ENCODE measurements around the gene EFCAB6. TPM values are rescaled to one million over a fixed set of nuclear protein-coding genes. Genes with fewer than 3 reads are reported as not detected.

EFCAB6 gene
- total and polyA plus RNA-seq, 10 of the 15 experiments (the other 5 are each of a cell fraction or from before 2014, with no cell fraction given) = 0.05 to 0.42 (median 0.19) TPM

GRCh38 chr22:43667656-43668055 is 144.4 kb downstream of the EFCAB6 start (continued):
- TF ChIP-seq ZBTB4 (CRISPR knock-in tag; IDR thresholded peaks at IDR 0.05) (no peak), HCFC1 (IDR thresholded peaks at IDR 0.05; ENCODE audit: low read length) (no peak), NR2F1 (conservative IDR thresholded peaks at IDR 0.05) (no peak), RELA (IDR thresholded peaks at IDR 0.05; ENCODE audit: borderline replicate concordance, partially characterized antibody) (no peak)

GRCh38 chr22:43666457-43666856 is 145.6 kb downstream of the EFCAB6 start:
- intact Hi-C loops (cut with micrococcal nuclease; ENCODE audit: unreplicated experiment) = no loop called here
- 14% methylated on average over 5 of the region's 5 CpGs for WGBS (ENCODE audit: insufficient coverage, insufficient replicate concordance, low lambda C conversion rate, missing lambda C conversion rate)
- H3K79me2 ChIP-seq (ENCODE audit: control insufficient read depth, insufficient read depth, low read length) = no peaks in the 10 kb centered on the region
- RAD21 ChIA-PET (ENCODE audit: unreplicated experiment) = no interaction called here
- H3K9me3 ChIP-seq (replicated peaks; ENCODE audit: control insufficient read depth, insufficient read depth, low read length) = no peaks in the 10 kb centered on the region
- DNase-seq (ENCODE audit: low read depth, low spot score) = no peak
- no peak overlapping the region for H3K9ac ChIP-seq (ENCODE audit: control insufficient read depth, insufficient read depth, low read length)
- no peaks in the 10 kb centered on the region for H3K4me1 ChIP-seq (ENCODE audit: control insufficient read depth, insufficient read depth, low read length)
- BruUV-seq (replicated peaks) = no TSS peak
- no peak for FAIRE-seq
- no peak overlapping the region for H3K27ac ChIP-seq (ENCODE audit: control insufficient read depth, insufficient read depth)
- peaks cover 0 to 2% of the 10 kb centered on the region in 2 experiments; a peak in 1 of 4 replicates for H3K27me3 ChIP-seq (replicated peaks in 1 of 2; ENCODE audit: control insufficient read depth in 2 of 2, insufficient read depth in 2 of 2, low read length in 1 of 2)
- H3K36me3 ChIP-seq (ENCODE audit: control insufficient read depth in 2 of 2, insufficient read depth in 2 of 2, low read length in 1 of 2) = no peaks in the 10 kb centered on the region
- H4K20me1 ChIP-seq (ENCODE audit: control insufficient read depth, insufficient read depth) = no peaks in the 10 kb centered on the region
- H3K4me2 ChIP-seq (ENCODE audit: control insufficient read depth, insufficient read depth) = no peak overlapping the region
- POLR2A ChIA-PET = interaction anchor here (0.6 kb wide), 1 partner anchor 101 kb away, joined by 4 read pairs; no protein-coding TSS in a partner anchor
- H2AFZ ChIP-seq (ENCODE audit: control insufficient read depth, low read depth, low read length) = no peak overlapping the region
- ATAC-seq = no peak
- SMC1A ChIA-PET (ENCODE audit: uncharacterized antibody, unreplicated experiment) = interaction anchor here (1.3 kb wide), 1 partner anchor 65 kb away, joined by 3 read pairs; no protein-coding TSS in a partner anchor
- H3K4me3 ChIP-seq = no peak overlapping the region
- CTCF ChIA-PET = no interaction called here
- in situ Hi-C loops (cut with MboI) = no loop called here
- no peak for TF ChIP-seq DPF2 (IDR thresholded peaks at IDR 0.05)
- no peak for TF ChIP-seq CEBPZ (IDR thresholded peaks at IDR 0.05; ENCODE audit: low read depth, low read length)
- no peak for TF ChIP-seq NRF1 (conservative IDR thresholded peaks at IDR 0.05; ENCODE audit: low read depth, low read length)
- TF ChIP-seq HCFC1 (IDR thresholded peaks at IDR 0.05; ENCODE audit: low read length) = no peak
- TF ChIP-seq USF2 (IDR thresholded peaks at IDR 0.05; ENCODE audit: borderline replicate concordance, low read depth, low read length) = no peak
- TF ChIP-seq NFYA (IDR thresholded peaks at IDR 0.05; ENCODE audit: borderline replicate concordance, low read depth, low read length) = no peak
- TF ChIP-seq RUNX3 (IDR thresholded peaks at IDR 0.05; ENCODE audit: low read length) = no peak
- TF ChIP-seq CBX5 (IDR thresholded peaks at IDR 0.05; ENCODE audit: low read depth) = no peak
- no peak for TF ChIP-seq ETV6 (conservative IDR thresholded peaks at IDR 0.05 in 1 of 2, IDR thresholded peaks at IDR 0.05 in 1 of 2; ENCODE audit: borderline replicate concordance in 1 of 2, low read depth in 1 of 2)
- no peak for TF ChIP-seq HDAC2 (IDR thresholded peaks at IDR 0.05)
- no peak for TF ChIP-seq EZH2 (IDR thresholded peaks at IDR 0.05; ENCODE audit: borderline replicate concordance, control insufficient read depth, low read depth, low read length)

All from GM12878 (cell line).